Body of pancreas (tissue), 4 donors: ENCODE measurements around the gene LRRC27. TPM values are rescaled to one million over a fixed set of nuclear protein-coding genes. Genes with fewer than 3 reads are reported as not detected.

Experiments
- ATAC-seq: fragments of 150-250 bp; one replicate; pipeline ENCODE4 v1.9.1; 2016
- DNase-seq, 4 donors: peaks; one replicate each; pipeline ENCODE4 v3.0.0-alpha.2; 2019
- H3K27ac ChIP-seq, 4 donors: fragments of 200-600 bp; sonication (generic); 1 replicate in 3 of 4; 2 replicates in 1 of 4; pipeline versions ENCODE4 v1.5.1 to v1.6.1; 2016 to 2019; ENCODE audit warnings: mild to moderate bottlenecking in 1 of 4, mixed read lengths in 1 of 4, moderate library complexity in 1 of 4
- H3K27me3 ChIP-seq, 2 donors: fragments of 200-600 bp; sonication (generic); one replicate each; pipeline ENCODE4 v1.6.0; 2016; ENCODE audit warnings: mild to moderate bottlenecking in 1 of 2
- H3K36me3 ChIP-seq, 2 donors: fragments of 200-600 bp; sonication (generic); replicated peaks in 1 of 2; 2 replicates each; pipeline ENCODE4 v1.5.1; 2016; ENCODE audit warnings: low read depth in 2 of 2; ENCODE audit not compliant: insufficient read depth in 1 of 2
- H3K4me1 ChIP-seq: fragments of 200-600 bp; sonication (generic); one replicate; pipeline ENCODE4 v1.6.0; 2016
- H3K4me3 ChIP-seq, 2 donors: fragments of 200-600 bp; sonication (generic); 1 replicate in 1 of 2; 2 replicates in 1 of 2; pipeline ENCODE4 v1.5.1; 2016 to 2019
- H3K9me3 ChIP-seq, 3 donors: fragments of 200-600 bp; sonication (generic); 1 replicate in 2 of 3; 2 replicates in 1 of 3; pipeline ENCODE4 v1.5.1; 2016
- POLR2A ChIP-seq, 3 donors: fragments of 450-650 bp; IDR thresholded peaks; one replicate each; pipeline ENCODE4 v1.6.1; 2016; ENCODE audit warnings: antibody characterized with exemption in 3 of 3, mild to moderate bottlenecking in 2 of 3
- WGBS, 2 donors: methylation state at CpG; one replicate each; pipeline ENCODE4 v1.1.5; 2017; 5-methylcytosine and 5-hydroxymethylcytosine counted together
- intact Hi-C: fragments of 100-400 bp; cut with DNase I; formaldehyde crosslinking; loops from one replicate; pipeline ENCODE4 v1.15.1; 2023
- total RNA-seq, 2 donors: library from RNA; depleted of rRNA; stranded (reverse); fragments of >200 nt; gene quantifications; one replicate each; pipeline ENCODE4 v1.1.0, GENCODE V29; 2016
- TF ChIP-seq, protein P1 (sequence below), 7 experiments: fragments of 450-650 bp in 4 of 7; fragments of 200-600 bp in 3 of 7; sonication (generic) in 3 of 7; IDR thresholded peaks; one replicate each; pipeline ENCODE4 v1.5.1; 2016 to 2019; ENCODE audit warnings: antibody characterized with exemption in 7 of 7

Gene LRRC27
- total RNA-seq, 2 donors from 2014 or later: 6.5 to 24.7 TPM

DNA sequence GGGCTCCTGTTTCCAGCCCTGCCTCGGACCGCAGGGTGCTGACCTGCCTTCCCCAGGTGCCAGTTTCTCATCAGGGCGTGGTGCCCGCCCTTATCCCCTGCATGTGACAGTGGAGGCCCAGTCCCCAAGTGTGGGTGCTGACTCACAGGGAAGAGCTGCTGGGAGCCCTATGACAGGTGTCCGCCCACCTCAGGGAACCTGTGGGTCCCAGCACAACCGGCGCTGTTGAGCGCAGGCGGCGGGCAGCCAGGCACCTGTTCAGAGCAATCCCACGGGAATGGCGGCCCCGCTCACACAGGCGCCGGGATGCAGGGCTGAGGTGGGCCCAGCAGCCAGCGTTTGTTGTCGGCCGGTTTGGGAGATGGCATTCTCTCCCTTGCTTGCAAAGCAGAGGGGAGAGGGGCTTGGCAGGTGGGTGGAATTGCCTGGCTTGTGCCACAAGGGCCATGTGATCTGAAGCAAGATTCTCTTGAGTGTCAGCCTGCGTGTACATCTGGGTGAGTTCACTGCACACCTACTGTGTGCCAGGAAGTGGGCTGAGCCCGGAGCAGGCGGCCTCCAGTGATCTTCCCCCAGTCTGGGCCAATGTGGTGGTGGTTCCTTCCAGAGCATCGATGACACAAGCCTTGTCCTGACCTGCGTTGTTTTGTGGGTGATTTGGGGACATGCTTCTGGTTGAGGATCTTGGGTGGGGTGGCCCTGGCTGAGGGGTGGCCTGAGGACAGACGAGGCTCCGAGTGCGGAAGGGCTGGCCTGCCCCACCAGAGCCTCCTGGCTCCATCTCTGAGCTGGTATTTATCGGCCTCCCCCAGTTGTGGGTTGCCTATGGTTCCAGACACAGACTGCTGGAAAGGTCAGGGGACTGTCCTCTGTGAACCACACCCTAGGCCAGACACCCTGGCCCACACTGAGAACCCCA is 67.4 kb downstream of the LRRC27 start:
- peak; percentile 57 for ATAC-seq
- no peak overlapping the region for H3K4me3 ChIP-seq

DNA sequence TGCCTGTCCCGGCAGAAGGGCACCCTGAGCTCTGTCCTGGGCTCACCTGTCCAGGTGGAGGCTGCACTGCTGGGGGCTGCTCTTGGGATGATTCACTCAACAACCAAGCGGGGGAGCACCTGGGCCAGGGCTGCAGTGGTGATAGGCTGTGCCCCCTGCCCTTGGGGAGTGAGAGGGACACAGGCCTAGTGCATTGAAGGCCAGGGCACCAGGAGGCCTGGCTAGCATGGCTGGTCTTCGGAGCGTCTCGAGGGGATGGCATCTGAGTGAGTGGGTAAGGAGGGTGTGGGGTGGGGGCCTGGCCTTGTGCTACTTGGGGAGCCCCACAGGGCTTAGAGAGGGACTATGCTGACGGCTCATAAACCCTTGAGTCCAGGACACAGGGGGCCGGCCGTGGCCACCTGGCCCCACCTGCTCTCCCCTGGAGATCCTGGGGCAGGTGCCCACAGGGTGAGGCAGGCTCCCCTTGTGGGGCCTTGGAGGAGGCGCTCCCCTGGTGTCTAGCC is 68.1 kb downstream of the LRRC27 start:
- Histone ChIP-seq H3K4me3 (no peak overlapping the region), H3K4me1 (peaks cover 88% of the 10 kb centered on the region), H3K27me3 (no peaks in the 10 kb centered on the region), H3K27ac (peak overlapping the region; percentile 97 to 99 (median 97)), H3K36me3 (no peaks in the 10 kb centered on the region), H3K9me3 (no peaks in the 10 kb centered on the region)
- TF ChIP-seq, protein P1, sequence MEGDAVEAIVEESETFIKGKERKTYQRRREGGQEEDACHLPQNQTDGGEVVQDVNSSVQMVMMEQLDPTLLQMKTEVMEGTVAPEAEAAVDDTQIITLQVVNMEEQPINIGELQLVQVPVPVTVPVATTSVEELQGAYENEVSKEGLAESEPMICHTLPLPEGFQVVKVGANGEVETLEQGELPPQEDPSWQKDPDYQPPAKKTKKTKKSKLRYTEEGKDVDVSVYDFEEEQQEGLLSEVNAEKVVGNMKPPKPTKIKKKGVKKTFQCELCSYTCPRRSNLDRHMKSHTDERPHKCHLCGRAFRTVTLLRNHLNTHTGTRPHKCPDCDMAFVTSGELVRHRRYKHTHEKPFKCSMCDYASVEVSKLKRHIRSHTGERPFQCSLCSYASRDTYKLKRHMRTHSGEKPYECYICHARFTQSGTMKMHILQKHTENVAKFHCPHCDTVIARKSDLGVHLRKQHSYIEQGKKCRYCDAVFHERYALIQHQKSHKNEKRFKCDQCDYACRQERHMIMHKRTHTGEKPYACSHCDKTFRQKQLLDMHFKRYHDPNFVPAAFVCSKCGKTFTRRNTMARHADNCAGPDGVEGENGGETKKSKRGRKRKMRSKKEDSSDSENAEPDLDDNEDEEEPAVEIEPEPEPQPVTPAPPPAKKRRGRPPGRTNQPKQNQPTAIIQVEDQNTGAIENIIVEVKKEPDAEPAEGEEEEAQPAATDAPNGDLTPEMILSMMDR (IDR thresholded peaks at IDR 0.05): peak in 1 of 7 experiments; percentile 5
- no peak for TF ChIP-seq POLR2A (IDR thresholded peaks at IDR 0.05)
- DNase-seq (peak; percentile 21 to 51 (median 36)), ATAC-seq (no peak)
- 38 to 45% methylated on average over 4 to 9 of the region's 9 CpGs for WGBS, 2 donors
- intact Hi-C loops: no loop called here

More for the DNA sequence above, 67.4 kb downstream of the LRRC27 start:
- DNase-seq: peak; percentile 88 to 95 (median 94)
- Histone ChIP-seq H3K9me3 (no peaks in the 10 kb centered on the region), H3K36me3 (no peaks in the 10 kb centered on the region), H3K4me1 (peaks cover 84% of the 10 kb centered on the region), H3K27me3 (no peaks in the 10 kb centered on the region), H3K27ac (peak overlapping the region; percentile 97 to 99 (median 97))
- peak; percentile 53 to 67 (median 66) for TF ChIP-seq POLR2A (IDR thresholded peaks at IDR 0.05)
- TF ChIP-seq, protein P1 (IDR thresholded peaks at IDR 0.05): no peak
- WGBS, 2 donors: 21 to 34% methylated on average over 15 to 27 of the region's 27 CpGs
- intact Hi-C loops: no loop called here

DNA sequence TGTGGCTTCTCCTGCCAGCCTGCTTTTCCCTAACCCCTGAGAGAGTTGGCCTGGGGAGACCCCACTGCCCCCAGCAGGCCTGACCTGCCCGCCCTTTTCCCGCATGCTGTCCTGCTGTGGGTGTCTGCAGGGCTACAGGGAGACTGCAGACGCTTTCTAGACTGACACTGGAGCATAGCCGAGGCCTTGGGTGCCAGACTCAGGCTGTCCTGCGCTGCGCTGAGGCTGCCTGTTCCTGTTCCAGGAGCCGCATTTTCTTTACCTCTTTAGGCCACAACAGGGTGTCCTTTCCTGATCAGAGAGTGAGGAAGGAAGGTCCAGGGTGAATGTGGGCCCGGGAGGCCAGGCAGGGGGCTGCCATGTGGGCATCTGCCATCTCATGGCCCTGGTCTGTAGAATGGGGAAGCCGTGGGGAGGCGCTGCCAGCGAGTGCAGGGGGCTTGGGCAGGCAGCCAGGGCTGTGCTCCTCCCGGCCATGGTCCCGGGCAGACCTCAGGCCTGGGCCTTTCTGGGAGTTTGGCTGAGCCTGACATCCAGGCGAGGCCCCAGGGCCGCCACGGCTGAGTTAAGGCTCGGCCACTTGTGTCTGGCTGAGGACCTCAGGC is 68.7 kb downstream of the LRRC27 start:
- intact Hi-C loops: no loop called here
- H3K4me3 ChIP-seq: no peak overlapping the region
- peak; percentile 35 to 56 (median 43) for DNase-seq

DNA sequence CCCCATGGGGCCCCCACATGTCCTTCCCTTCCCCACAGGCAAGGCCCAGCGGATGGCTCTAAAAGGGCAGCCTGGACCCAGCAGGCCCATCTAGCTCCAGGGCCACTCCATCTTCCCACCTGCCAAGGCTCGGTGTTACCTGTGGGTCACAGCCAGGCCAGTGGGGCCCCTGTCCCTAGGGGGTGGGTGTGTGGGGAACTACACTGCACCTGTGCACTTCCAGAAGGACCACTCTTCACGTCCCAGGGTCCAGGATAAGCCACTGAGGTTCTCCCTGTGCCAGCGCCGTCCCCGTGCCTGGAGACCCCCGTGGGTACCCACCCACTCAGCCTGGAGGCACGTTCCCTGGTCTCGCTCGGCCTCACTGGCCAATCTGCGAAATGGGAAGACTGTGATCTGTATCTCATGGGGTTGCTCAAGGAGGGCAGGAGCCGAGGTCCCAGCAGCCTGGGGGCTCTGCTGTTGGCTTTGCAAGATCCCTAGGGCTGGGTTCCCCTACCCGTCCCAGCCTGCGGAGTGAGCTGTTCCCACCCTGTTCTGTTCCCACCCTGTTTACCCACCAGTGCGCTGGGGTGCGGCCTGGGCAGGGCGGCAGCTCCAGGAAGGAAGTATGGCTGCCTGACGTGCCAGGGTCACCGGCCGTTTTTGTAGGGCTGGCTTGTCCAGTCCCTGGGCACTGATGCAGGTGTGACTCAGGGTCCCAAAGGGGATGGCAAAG is 69.6 kb downstream of the LRRC27 start:
- no peak for ATAC-seq

More for the DNA sequence above, 68.7 kb downstream of the LRRC27 start:
- TF ChIP-seq POLR2A (IDR thresholded peaks at IDR 0.05): no peak
- TF ChIP-seq, protein P1 (IDR thresholded peaks at IDR 0.05): no peak
- H3K27me3 ChIP-seq: no peaks in the 10 kb centered on the region
- ATAC-seq: no peak
- WGBS, 2 donors: 20 to 27% methylated on average over 5 to 17 of the region's 17 CpGs
- H3K27ac ChIP-seq: peak overlapping the region; percentile 97 to 99 (median 97)
- no peaks in the 10 kb centered on the region for H3K9me3 ChIP-seq
- H3K4me1 ChIP-seq: peaks cover 88% of the 10 kb centered on the region
- no peaks in the 10 kb centered on the region for H3K36me3 ChIP-seq

More for the DNA sequence above, 69.6 kb downstream of the LRRC27 start:
- intact Hi-C loops: no loop called here
- Histone ChIP-seq H3K27me3 (no peaks in the 10 kb centered on the region), H3K36me3 (no peaks in the 10 kb centered on the region), H3K4me3 (no peak overlapping the region), H3K9me3 (no peaks in the 10 kb centered on the region), H3K4me1 (peaks cover 88% of the 10 kb centered on the region), H3K27ac (peak overlapping the region; percentile 97 to 99 (median 97))
- TF ChIP-seq POLR2A (IDR thresholded peaks at IDR 0.05): no peak
- TF ChIP-seq, protein P1 (IDR thresholded peaks at IDR 0.05): no peak
- WGBS, 2 donors: 60 to 69% methylated on average over 12 to 20 of the region's 20 CpGs
- DNase-seq: peak in 3 of 4 donors; percentile 26 to 69 (median 37)
